Thyroid gland (tissue), 4 donors: ENCODE data around the gene AHNAK2. TPM values are rescaled to one million over a fixed set of nuclear protein-coding genes. Genes with fewer than 3 reads are reported as not detected.

Experiments
- DNase-seq, 2 donors: peaks; one replicate each; pipeline ENCODE4 v3.0.0-alpha.2; 2019
- H3K27ac ChIP-seq, 3 donors: fragments of 200-600 bp; sonication (generic); 1 replicate in 2 of 3; 2 replicates in 1 of 3; pipeline ENCODE4 v1.5.1; 2016 to 2019; ENCODE audit warnings: mild to moderate bottlenecking in 1 of 3, moderate library complexity in 1 of 3
- H3K27me3 ChIP-seq: fragments of 200-600 bp; sonication (generic); one replicate; pipeline ENCODE4 v1.5.1; 2019
- H3K36me3 ChIP-seq, 2 donors: fragments of 200-600 bp; sonication (generic); one replicate each; pipeline ENCODE4 v1.5.1; 2016 to 2019
- H3K4me1 ChIP-seq, 2 donors: fragments of 200-600 bp; sonication (generic); one replicate each; pipeline ENCODE4 v1.5.1; 2017 to 2019
- H3K4me3 ChIP-seq, 3 donors: fragments of 200-600 bp; sonication (generic); replicated peaks in 1 of 3; 1 replicate in 2 of 3; 2 replicates in 1 of 3; pipeline ENCODE4 v1.5.1; 2016; ENCODE audit warnings: mild to moderate bottlenecking in 1 of 3
- H3K9me3 ChIP-seq: fragments of 200-600 bp; sonication (generic); one replicate; pipeline ENCODE4 v1.5.1; 2017
- POLR2A ChIP-seq, 2 donors: fragments of 450-650 bp; IDR thresholded peaks; one replicate each; pipeline ENCODE4 v1.6.1; 2017; ENCODE audit warnings: antibody characterized with exemption in 2 of 2, mild to moderate bottlenecking in 2 of 2, moderate library complexity in 1 of 2
- WGBS, 2 donors: methylation state at CpG; one replicate each; pipeline ENCODE4 v1.1.5; 2017; 5-methylcytosine and 5-hydroxymethylcytosine counted together
- intact Hi-C: fragments of 100-400 bp; cut with DNase I; formaldehyde crosslinking; loops from one replicate; pipeline ENCODE4 v1.15.1; 2023
- total RNA-seq, 4 donors: library from RNA; depleted of rRNA; stranded (reverse); fragments of >200 nt; gene quantifications; one replicate each; pipeline ENCODE4 v1.2.3, GENCODE V29; 2016
- TF ChIP-seq, protein P1 (sequence below), 6 experiments: fragments of 200-600 bp in 3 of 6; fragments of 450-650 bp in 3 of 6; sonication (generic) in 3 of 6; IDR thresholded peaks; one replicate each; pipeline ENCODE4 v1.5.1; 2016 to 2019; ENCODE audit warnings: antibody characterized with exemption in 6 of 6, mild to moderate bottlenecking in 2 of 6, inconsistent platforms in 1 of 6, moderate library complexity in 1 of 6

AHNAK2 gene
- total RNA-seq, 4 donors from 2014 or later, result 3.7 to 12.5 (median 6.9) TPM

DNA sequence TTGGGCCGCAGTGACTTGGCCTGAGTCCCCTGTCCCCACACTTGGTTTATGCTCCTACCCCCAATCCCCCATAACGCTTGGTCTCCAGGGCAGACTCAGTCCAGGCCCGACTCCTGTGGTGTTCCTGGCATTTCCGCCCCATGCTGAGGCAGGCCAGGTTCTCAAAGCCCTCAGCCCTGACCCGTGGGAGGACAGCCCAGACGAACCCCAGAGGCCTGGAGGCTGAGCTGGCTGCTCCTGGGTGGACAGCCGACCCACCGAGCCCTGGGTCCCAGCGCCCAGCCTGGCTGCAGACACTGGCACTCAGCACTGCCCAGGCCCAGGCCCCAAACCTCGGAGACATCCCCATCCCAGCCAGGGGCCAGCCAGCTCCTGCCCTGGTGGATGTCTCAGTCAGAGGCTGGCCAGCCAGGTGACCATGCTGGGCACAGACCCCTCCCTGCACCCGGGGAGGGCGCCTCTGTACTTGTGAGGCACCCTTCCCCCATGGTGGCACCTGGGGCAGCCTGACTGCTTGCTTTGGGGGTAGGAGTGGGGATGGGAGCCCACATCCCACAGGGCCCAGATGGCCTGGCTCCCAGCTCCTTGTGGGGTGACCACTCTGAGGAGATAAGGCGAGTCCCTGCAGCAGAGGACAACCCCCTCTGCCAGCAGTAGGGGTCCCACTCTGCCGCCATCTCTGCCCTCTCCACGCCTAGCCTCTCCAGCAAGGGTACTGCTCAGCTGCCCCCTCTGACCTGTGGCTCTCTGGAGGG lies 52.1 kb downstream of the AHNAK2 start:
- no peaks in the 10 kb centered on the region for H3K27me3 ChIP-seq
- H3K4me3 ChIP-seq, result no peak overlapping the region
- intact Hi-C loops, result no loop called here
- no peak overlapping the region for H3K27ac ChIP-seq
- 69 to 90% methylated on average over 6 to 7 of the region's 15 CpGs for WGBS, 2 donors
- H3K9me3 ChIP-seq, result no peaks in the 10 kb centered on the region
- no peak for TF ChIP-seq POLR2A (IDR thresholded peaks at IDR 0.05)
- TF ChIP-seq, protein P1, sequence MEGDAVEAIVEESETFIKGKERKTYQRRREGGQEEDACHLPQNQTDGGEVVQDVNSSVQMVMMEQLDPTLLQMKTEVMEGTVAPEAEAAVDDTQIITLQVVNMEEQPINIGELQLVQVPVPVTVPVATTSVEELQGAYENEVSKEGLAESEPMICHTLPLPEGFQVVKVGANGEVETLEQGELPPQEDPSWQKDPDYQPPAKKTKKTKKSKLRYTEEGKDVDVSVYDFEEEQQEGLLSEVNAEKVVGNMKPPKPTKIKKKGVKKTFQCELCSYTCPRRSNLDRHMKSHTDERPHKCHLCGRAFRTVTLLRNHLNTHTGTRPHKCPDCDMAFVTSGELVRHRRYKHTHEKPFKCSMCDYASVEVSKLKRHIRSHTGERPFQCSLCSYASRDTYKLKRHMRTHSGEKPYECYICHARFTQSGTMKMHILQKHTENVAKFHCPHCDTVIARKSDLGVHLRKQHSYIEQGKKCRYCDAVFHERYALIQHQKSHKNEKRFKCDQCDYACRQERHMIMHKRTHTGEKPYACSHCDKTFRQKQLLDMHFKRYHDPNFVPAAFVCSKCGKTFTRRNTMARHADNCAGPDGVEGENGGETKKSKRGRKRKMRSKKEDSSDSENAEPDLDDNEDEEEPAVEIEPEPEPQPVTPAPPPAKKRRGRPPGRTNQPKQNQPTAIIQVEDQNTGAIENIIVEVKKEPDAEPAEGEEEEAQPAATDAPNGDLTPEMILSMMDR (IDR thresholded peaks at IDR 0.05), result no peak
- peak in 1 of 2 donors; percentile 2 for DNase-seq
- no peaks in the 10 kb centered on the region for H3K4me1 ChIP-seq
- no peaks in the 10 kb centered on the region for H3K36me3 ChIP-seq

DNA sequence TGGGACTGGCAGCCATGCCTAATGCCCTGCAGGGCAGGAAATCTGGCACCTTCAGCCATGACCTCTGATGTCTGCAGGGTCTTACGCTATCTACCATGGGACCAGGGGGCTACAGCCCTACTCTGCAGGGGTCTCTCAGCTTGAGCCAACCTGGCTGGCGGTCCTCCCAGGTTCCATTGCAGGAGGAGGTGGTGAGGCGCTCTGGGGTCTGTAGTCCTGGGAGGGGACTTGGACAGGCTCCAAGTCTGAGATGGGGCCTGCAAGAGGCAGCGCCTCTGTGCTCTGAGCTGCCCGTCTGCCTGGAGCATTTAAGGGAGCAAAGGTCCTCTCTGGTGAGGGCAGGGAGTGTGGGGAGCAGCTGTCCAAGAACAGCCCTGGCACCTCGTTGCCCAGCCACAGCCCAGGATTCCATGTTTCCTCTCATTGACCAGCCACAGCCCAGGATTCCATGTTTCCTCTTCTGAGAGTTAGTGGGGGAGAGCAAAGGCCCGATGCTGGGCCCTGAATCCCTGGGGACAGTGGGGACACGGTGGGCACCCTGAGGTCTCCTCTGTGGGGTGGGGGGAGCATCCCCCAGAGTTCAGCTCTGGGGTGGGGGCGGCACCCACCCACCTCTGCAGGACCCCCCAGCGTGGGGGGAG lies 52.8 kb downstream of the AHNAK2 start:
- intact Hi-C loops, result no loop called here
- no peaks in the 10 kb centered on the region for H3K9me3 ChIP-seq
- no peaks in the 10 kb centered on the region for H3K27me3 ChIP-seq
- 70 to 77% methylated on average over 2 to 5 of the region's 10 CpGs for WGBS, 2 donors
- H3K4me1 ChIP-seq, result no peaks in the 10 kb centered on the region
- no peaks in the 10 kb centered on the region for H3K36me3 ChIP-seq
- no peak overlapping the region for H3K4me3 ChIP-seq
- H3K27ac ChIP-seq, result no peak overlapping the region
- TF ChIP-seq, protein P1 (IDR thresholded peaks at IDR 0.05), result no peak
- TF ChIP-seq POLR2A (IDR thresholded peaks at IDR 0.05), result no peak
- DNase-seq, result no peak

DNA sequence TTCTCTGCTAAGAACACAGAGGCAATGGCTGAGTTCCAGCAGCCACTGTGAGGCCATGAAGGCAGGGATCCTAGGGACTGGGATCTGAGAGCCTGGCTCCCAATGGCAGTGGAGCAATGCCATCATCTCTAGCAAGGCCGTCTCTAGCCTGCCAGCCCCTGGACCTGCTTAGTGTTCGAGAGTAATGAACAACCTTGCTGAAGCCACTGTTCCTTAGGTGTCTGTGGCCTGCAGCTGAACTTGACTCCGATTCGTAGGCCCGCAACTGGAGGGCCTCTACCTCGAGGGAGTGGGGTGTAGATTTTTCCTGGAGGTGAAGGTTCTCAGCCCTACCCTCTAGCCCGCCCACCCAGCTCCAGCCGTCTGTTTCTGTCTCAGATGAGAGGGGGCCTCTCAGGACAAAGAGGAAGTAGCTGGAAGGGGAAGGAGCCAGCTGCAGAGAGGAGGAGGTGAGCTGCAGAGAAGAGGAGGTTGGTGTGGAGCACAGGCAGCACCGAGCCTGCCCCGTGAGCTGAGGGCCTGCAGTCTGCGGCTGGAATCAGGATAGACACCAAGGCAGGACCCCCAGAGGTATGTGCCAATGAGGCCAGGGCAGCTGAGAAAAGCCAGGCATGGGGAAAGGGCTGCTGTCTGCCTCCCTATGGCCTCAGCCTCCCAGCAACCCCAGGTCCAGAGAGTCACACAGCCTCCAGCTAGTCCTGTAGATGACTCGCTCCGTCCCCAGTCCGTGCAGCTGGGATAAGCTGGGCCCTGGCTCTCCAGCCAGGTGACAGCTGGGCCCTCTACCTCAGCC lies 53.6 kb downstream of the AHNAK2 start, which contains the start of gene PLD4:
Gene PLD4 (plus strand): TSS at position 459 of the 793 bp plus-strand sequence. CDS start 2,262 bp downstream, outside the sequence.
- no peaks in the 10 kb centered on the region for H3K4me1 ChIP-seq
- 74 to 80% methylated on average over 9 to 11 of the region's 14 CpGs for WGBS, 2 donors
- H3K27ac ChIP-seq, result no peak within 1 kb of the TSS
- H3K27me3 ChIP-seq, result no peaks in the 10 kb centered on the region
- no peak within 1 kb of the TSS for H3K4me3 ChIP-seq
- no peaks in the 10 kb centered on the region for H3K9me3 ChIP-seq
- no peaks in the 10 kb centered on the region for H3K36me3 ChIP-seq
- intact Hi-C loops, result no loop called here
- DNase-seq, result no peak
- no peak for TF ChIP-seq POLR2A (IDR thresholded peaks at IDR 0.05)
- TF ChIP-seq, protein P1 (IDR thresholded peaks at IDR 0.05), result no peak

DNA sequence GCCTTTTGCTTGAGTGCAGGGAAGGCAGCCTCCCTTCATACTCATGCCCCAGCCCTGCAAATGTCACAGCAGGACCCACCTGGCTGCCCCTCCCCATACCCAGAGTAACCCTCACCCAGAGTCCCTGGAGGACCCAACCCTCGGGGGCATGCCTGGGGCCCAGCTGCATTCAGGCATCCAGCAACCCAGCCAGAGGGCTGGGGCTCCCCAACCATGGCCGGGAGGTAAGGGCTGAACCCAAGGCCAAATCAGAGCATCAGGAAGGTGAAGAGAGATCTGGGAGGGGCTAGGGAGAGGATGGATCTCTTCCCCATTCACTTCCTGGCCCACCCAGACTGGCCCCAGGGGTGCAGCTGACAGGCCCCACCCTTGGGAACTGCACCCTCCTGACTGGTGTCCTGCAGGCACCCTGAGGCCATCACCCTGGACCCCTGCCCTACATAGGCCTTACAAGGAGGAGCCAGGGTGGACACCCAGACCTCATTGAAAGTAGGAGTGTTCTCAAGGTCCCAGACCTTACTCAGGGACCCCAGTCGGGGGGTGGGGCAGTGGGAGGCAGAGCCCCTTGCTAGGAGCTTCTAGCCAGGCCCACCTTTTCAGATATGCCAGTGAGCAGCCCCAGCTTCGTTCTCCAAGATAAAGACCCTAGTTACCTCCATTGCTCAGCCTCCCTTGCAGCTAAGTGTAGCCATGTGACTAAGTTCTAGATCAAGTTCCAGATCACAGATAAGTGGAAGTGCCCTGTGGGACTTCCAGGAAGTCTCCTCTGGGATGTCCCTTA lies 54.3 kb downstream of the AHNAK2 start:
- no peaks in the 10 kb centered on the region for H3K9me3 ChIP-seq
- TF ChIP-seq, protein P1 (IDR thresholded peaks at IDR 0.05), result no peak
- 85 to 86% methylated on average over 2 to 4 of the region's 4 CpGs for WGBS, 2 donors
- no peaks in the 10 kb centered on the region for H3K36me3 ChIP-seq
- no peak overlapping the region for H3K4me3 ChIP-seq
- no peaks in the 10 kb centered on the region for H3K27me3 ChIP-seq
- H3K27ac ChIP-seq, result no peak overlapping the region
- intact Hi-C loops, result no loop called here
- no peaks in the 10 kb centered on the region for H3K4me1 ChIP-seq
- DNase-seq, result no peak
